PFSK-1 (cell line): ENCODE results near the gene MYH15.

Source experiments
- SIN3A ChIP-seq: IDR thresholded peaks from 2 replicates; pipeline ENCODE4 v1.6.1; 2012; ENCODE audit warnings: mild to moderate bottlenecking, low read length, moderate library complexity, borderline replicate concordance; ENCODE audit not compliant: insufficient read depth
- TAF1 ChIP-seq: IDR thresholded peaks from 2 replicates; pipeline ENCODE4 v1.6.1; 2012; ENCODE audit warnings: low read length, control low read depth, borderline replicate concordance; ENCODE audit not compliant: insufficient read depth
- TF ChIP-seq, protein P1 (sequence below), 2 experiments: IDR thresholded peaks; 2 replicates each; pipeline versions ENCODE4 v1.6.1 to v1.8.0; 2011 to 2012; ENCODE audit warnings: low read depth in 2 of 2, low read length in 2 of 2, control low read depth in 1 of 2, inconsistent platforms in 1 of 2, mild to moderate bottlenecking in 1 of 2, moderate library complexity in 1 of 2; ENCODE audit not compliant: insufficient read depth in 1 of 2

DNA sequence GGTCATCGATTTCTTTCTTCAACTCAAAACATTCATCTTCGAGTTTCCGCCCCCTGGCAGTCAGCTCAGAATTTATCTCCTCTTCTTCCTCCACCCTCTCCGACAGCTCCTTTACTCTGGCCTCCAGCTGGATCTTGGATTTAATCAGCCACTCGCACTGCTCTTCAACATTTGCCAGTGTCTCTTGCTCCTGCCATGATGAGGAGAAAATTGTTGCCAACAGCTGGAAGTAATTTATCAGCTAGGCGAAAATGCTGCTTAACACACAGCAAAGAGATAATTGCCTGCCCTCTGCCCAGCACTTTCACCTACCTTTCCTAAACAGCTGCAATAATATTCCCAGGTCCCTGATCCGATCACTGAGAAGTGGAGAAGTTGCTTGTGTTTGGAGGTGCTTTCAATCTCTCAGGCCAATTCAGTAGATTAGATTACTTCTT lies 69.3 kb downstream of the MYH15 start:
- TF ChIP-seq TAF1 (no peak), SIN3A (no peak)
- TF ChIP-seq, protein P1, sequence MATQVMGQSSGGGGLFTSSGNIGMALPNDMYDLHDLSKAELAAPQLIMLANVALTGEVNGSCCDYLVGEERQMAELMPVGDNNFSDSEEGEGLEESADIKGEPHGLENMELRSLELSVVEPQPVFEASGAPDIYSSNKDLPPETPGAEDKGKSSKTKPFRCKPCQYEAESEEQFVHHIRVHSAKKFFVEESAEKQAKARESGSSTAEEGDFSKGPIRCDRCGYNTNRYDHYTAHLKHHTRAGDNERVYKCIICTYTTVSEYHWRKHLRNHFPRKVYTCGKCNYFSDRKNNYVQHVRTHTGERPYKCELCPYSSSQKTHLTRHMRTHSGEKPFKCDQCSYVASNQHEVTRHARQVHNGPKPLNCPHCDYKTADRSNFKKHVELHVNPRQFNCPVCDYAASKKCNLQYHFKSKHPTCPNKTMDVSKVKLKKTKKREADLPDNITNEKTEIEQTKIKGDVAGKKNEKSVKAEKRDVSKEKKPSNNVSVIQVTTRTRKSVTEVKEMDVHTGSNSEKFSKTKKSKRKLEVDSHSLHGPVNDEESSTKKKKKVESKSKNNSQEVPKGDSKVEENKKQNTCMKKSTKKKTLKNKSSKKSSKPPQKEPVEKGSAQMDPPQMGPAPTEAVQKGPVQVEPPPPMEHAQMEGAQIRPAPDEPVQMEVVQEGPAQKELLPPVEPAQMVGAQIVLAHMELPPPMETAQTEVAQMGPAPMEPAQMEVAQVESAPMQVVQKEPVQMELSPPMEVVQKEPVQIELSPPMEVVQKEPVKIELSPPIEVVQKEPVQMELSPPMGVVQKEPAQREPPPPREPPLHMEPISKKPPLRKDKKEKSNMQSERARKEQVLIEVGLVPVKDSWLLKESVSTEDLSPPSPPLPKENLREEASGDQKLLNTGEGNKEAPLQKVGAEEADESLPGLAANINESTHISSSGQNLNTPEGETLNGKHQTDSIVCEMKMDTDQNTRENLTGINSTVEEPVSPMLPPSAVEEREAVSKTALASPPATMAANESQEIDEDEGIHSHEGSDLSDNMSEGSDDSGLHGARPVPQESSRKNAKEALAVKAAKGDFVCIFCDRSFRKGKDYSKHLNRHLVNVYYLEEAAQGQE (IDR thresholded peaks at IDR 0.05; ENCODE audit: insufficient read depth in 1 of 2, low read depth in 2 of 2, low read length in 2 of 2), result no peak
